Ovary (tissue), 9 donors: ENCODE results near the gene TFAP2D. TPM values are rescaled to one million over a fixed set of nuclear protein-coding genes. Genes with fewer than 3 reads are reported as not detected.

ENCODE experiments used
- DNase-seq, 5 donors: peaks; one replicate each; pipeline ENCODE4 v3.0.0-alpha.2; 2019 to 2020
- H3K27ac ChIP-seq, 2 donors: fragments of 200-600 bp; one replicate each; pipeline versions ENCODE4 v1.5.1 to v1.8.0; 2019 to 2022
- H3K27me3 ChIP-seq: fragments of 200-600 bp; one replicate; pipeline ENCODE4 v1.8.0; 2022
- H3K36me3 ChIP-seq: fragments of 200-600 bp; sonication (generic); one replicate; pipeline ENCODE4 v1.5.1; 2019
- H3K4me1 ChIP-seq: one replicate; pipeline ENCODE4 v1.8.1; 2013; ENCODE audit warnings: mild to moderate bottlenecking, moderate library complexity; ENCODE audit not compliant: insufficient read depth
- H3K4me3 ChIP-seq: fragments of 200-600 bp; sonication (generic); one replicate; pipeline ENCODE4 v1.5.1; 2017
- H3K9me3 ChIP-seq, 2 donors: fragments of 200-600 bp in 1 of 2; sonication (generic) in 1 of 2; one replicate each; pipeline versions ENCODE4 v1.5.1 to v1.8.1; 2013 to 2019; ENCODE audit warnings: mild to moderate bottlenecking in 1 of 2, moderate library complexity in 1 of 2
- CTCF ChIP-seq, 3 donors: fragments of 450-650 bp in 2 of 3; fragments of 200-600 bp in 1 of 3; IDR thresholded peaks; one replicate each; pipeline versions ENCODE4 v1.5.1 to v1.8.0; 2016 to 2022; ENCODE audit warnings: antibody characterized with exemption in 3 of 3, mild to moderate bottlenecking in 1 of 3
- EP300 ChIP-seq: sonication (generic); formaldehyde crosslinking; IDR thresholded peaks from one replicate; pipeline ENCODE4 v1.6.1; 2017; ENCODE audit warnings: antibody characterized with exemption
- POLR2A ChIP-seq: fragments of 450-650 bp; IDR thresholded peaks from one replicate; pipeline ENCODE4 v1.6.1; 2017; ENCODE audit warnings: antibody characterized with exemption, mild to moderate bottlenecking, moderate library complexity
- WGBS, 3 donors: extraction: QIAGEN DNeasy Blood & Tissue Kit in 1 of 3; methylation state at CpG; one replicate each; pipeline versions ENCODE4 v1.1.5 to v1.1.7; 2013 to 2017; 5-methylcytosine and 5-hydroxymethylcytosine counted together
- intact Hi-C, 4 donors: fragments of 100-400 bp; cut with DNase I; formaldehyde crosslinking; loops; one replicate each; pipeline versions ENCODE4 v1.11.0 to v1.15.1; 2022 to 2023
- polyA plus RNA-seq, 2 donors: library from polyadenylated mRNA; stranded (reverse); fragments of 200-250 nt in 1 of 2; fragments of 350-450 nt in 1 of 2; fragmentation: Illumina TruSeq in 1 of 2; extraction: RNeasy Lipid Tissue Mini Kit (QIAGEN cat#74804) in 1 of 2; gene quantifications; one replicate each; pipeline ENCODE4 v1.2.3, GENCODE V29; 2013 to 2014
- total RNA-seq, 7 donors: library from RNA; depleted of rRNA in 2 of 7; stranded (reverse); fragments of >200 nt in 2 of 7; fragmentation: NEBNext Ultra II Directional in 3 of 7; extraction: Animal tissue kit (Norgen Biotek cat#: 25700) in 3 of 7; gene quantifications; one replicate each; pipeline versions ENCODE4 v1.1.0 to v1.2.4, GENCODE V29; 2016 to 2023
- donor health status: DM: no; HTN: no; CAD: no; lungs with moderate emphysema.
- donor health status: DM: no; HTN: no; CAD: no.
- donor health status: Bipolar disorder and iron deficiency.
- donor health status: DM: yes; HTN: yes; CAD: no.
- donor health status: DM: no; HTN: no; CAD: no.
- donor health status: DM: yes; HTN: yes; CAD: no.

The TFAP2D gene
- total and polyA plus RNA-seq, 9 donors, result not detected

GRCh38 chr6:50818673-50819072, 105.3 kb downstream of the TFAP2D start, which contains the start of gene TFAP2B:
TSS of gene TFAP2B (plus strand) at chr6:50818871. CDS start at chr6:50818892, 21 bp downstream.
- Histone ChIP-seq H3K4me3 (no peak within 1 kb of the TSS), H3K9me3 (no peaks in the 10 kb centered on the region), H3K27ac (no peak within 1 kb of the TSS), H3K27me3 (no peaks in the 10 kb centered on the region), H3K4me1 (peaks cover 3% of the 10 kb centered on the region), H3K36me3 (no peaks in the 10 kb centered on the region)
- intact Hi-C loops, result no loop called here
- TF ChIP-seq EP300 (no peak), POLR2A (no peak), CTCF (IDR thresholded peaks at IDR 0.05) (no peak)
- 8 to 12% (median 9%) methylated on average over 7 of the region's 7 CpGs for WGBS, 3 donors
- DNase-seq, result no peak

- Histone ChIP-seq H3K27ac (no peak overlapping the region), H3K9me3 (no peaks in the 10 kb centered on the region), H3K4me1 (peaks cover 3% of the 10 kb centered on the region), H3K4me3 (no peak overlapping the region), H3K27me3 (no peaks in the 10 kb centered on the region), H3K36me3 (no peaks in the 10 kb centered on the region)
- intact Hi-C loops, result no loop called here
- DNase-seq, result no peak
- WGBS, 3 donors, result 1 to 2% (median 1%) methylated on average over 45 of the region's 45 CpGs
- no peak for TF ChIP-seq POLR2A
- TF ChIP-seq CTCF (IDR thresholded peaks at IDR 0.05), result no peak
- no peak for TF ChIP-seq EP300
Observed at GRCh38 chr6:50819466-50819903, 106.2 kb downstream of the TFAP2D start.

- Histone ChIP-seq H3K4me1 (peaks cover 3% of the 10 kb centered on the region), H3K27ac (no peak overlapping the region), H3K36me3 (no peaks in the 10 kb centered on the region), H3K9me3 (no peaks in the 10 kb centered on the region), H3K27me3 (no peaks in the 10 kb centered on the region), H3K4me3 (no peak overlapping the region)
- WGBS, 3 donors, result 2% methylated on average over 58 of the region's 58 CpGs
- DNase-seq, result no peak
- intact Hi-C loops, result no loop called here
- TF ChIP-seq EP300, result no peak
- TF ChIP-seq CTCF (IDR thresholded peaks at IDR 0.05), result no peak
- no peak for TF ChIP-seq POLR2A
Observed at GRCh38 chr6:50819904-50820868, 106.9 kb downstream of the TFAP2D start.

- H3K36me3 ChIP-seq, result no peaks in the 10 kb centered on the region
- 9 to 12% (median 12%) methylated on average over 5 of the region's 5 CpGs for WGBS, 3 donors
- H3K9me3 ChIP-seq, result no peaks in the 10 kb centered on the region
- no peak for DNase-seq
- no peak overlapping the region for H3K27ac ChIP-seq
- H3K4me1 ChIP-seq, result peaks cover 3% of the 10 kb centered on the region
- no peak overlapping the region for H3K4me3 ChIP-seq
- intact Hi-C loops, result no loop called here
- TF ChIP-seq POLR2A, result no peak
- TF ChIP-seq EP300, result no peak
- TF ChIP-seq CTCF (IDR thresholded peaks at IDR 0.05), result no peak
- H3K27me3 ChIP-seq, result no peaks in the 10 kb centered on the region
Observed at GRCh38 chr6:50820869-50821264, 107.5 kb downstream of the TFAP2D start.
